Cardiac fibroblast (primary cell): Measurements from ENCODE around the gene UST.
"Not testable (repeated sequence)": the region's sequence is repeated elsewhere in the genome, so short reads cannot be mapped to it uniquely, and the experiment has no call there.

Source experiments
- DNase-seq, 2 donors: peaks; one replicate each; pipeline versions ENCODE4 v3.0.0 to v3.0.0-alpha.2; 2010; ENCODE audit warnings: low read depth in 2 of 2
- H3K4me3 ChIP-seq, 2 donors: replicated peaks in 1 of 2; 1 replicate in 1 of 2; 2 replicates in 1 of 2; pipeline ENCODE4 v1.5.1; 2011; ENCODE audit warnings: low read depth in 2 of 2, low read length in 2 of 2, mild to moderate bottlenecking in 2 of 2, moderate library complexity in 1 of 2
- CTCF ChIP-seq: IDR thresholded peaks from one replicate; pipeline ENCODE4 v1.5.1; 2011; ENCODE audit warnings: low read depth, mild to moderate bottlenecking, low read length, inconsistent platforms

UST gene

GRCh38 chr6:148775161-148775560 is 28.3 kb downstream of the UST start:
- no peak for TF ChIP-seq CTCF
- no peak overlapping the region for H3K4me3 ChIP-seq
- DNase-seq, result no peak

GRCh38 chr6:148776321-148777308 is 29.8 kb downstream of the UST start:
- TF ChIP-seq CTCF, result no peak
- H3K4me3 ChIP-seq, result peak overlapping the region in 1 of 2 donors; percentile 22
- peak; percentile 78 to 83 for DNase-seq

- peak; percentile 66 to 83 for DNase-seq
- H3K4me3 ChIP-seq, result no peak overlapping the region
- TF ChIP-seq CTCF, result no peak
Observed at GRCh38 chr6:148779142-148779562, 32.3 kb downstream of the UST start.

GRCh38 chr6:148780423-148780822 is 33.6 kb downstream of the UST start:
- H3K4me3 ChIP-seq, DNase-seq: not testable (repeated sequence)

- no peak overlapping the region for H3K4me3 ChIP-seq
- TF ChIP-seq CTCF, result no peak
- DNase-seq, result no peak
Observed at GRCh38 chr6:148780918-148781436, 34.1 kb downstream of the UST start.

- TF ChIP-seq CTCF, result no peak
- no peak overlapping the region for H3K4me3 ChIP-seq
- DNase-seq, result no peak
Observed at GRCh38 chr6:148789948-148790347, 43.1 kb downstream of the UST start.

GRCh38 chr6:148790404-148790803 is 43.6 kb downstream of the UST start:
- no peak for TF ChIP-seq CTCF
- no peak for DNase-seq

More at GRCh38 chr6:148790404-148790803, 43.6 kb downstream of the UST start:
- no peak overlapping the region for H3K4me3 ChIP-seq
